Stimulated activated CD8-positive, alpha-beta memory T cell treated with anti-CD3 and anti-CD28 coated beads, Interleukin-4, amount 100 ng/mL, for 1 hour (primary cell): ENCODE data around the gene ARID3A.
"Not testable (repeated sequence)": the region's sequence is repeated elsewhere in the genome, so short reads cannot be mapped to it uniquely, and the experiment has no call there.

ENCODE experiments used
- DNase-seq, 2 donors: peaks; one replicate each; pipeline ENCODE4 v3.0.0-alpha.2; 2020; ENCODE audit warnings: low read depth in 2 of 2, low spot score in 1 of 2

The ARID3A gene, protein sequence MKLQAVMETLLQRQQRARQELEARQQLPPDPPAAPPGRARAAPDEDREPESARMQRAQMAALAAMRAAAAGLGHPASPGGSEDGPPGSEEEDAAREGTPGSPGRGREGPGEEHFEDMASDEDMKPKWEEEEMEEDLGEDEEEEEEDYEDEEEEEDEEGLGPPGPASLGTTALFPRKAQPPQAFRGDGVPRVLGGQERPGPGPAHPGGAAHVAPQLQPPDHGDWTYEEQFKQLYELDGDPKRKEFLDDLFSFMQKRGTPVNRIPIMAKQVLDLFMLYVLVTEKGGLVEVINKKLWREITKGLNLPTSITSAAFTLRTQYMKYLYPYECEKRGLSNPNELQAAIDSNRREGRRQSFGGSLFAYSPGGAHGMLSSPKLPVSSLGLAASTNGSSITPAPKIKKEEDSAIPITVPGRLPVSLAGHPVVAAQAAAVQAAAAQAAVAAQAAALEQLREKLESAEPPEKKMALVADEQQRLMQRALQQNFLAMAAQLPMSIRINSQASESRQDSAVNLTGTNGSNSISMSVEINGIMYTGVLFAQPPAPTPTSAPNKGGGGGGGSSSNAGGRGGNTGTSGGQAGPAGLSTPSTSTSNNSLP

GRCh38 chr19:925526-926322 is at the start of gene ARID3A:
TSS of gene ARID3A (plus strand) at chr19:926035. CDS start at chr19:929529, 3,494 bp downstream.
- DNase-seq, result peak in 1 of 2 donors; percentile 55

- DNase-seq, result no peak
Observed at GRCh38 chr19:876089-876488, 49.7 kb upstream of the ARID3A start.

DNA sequence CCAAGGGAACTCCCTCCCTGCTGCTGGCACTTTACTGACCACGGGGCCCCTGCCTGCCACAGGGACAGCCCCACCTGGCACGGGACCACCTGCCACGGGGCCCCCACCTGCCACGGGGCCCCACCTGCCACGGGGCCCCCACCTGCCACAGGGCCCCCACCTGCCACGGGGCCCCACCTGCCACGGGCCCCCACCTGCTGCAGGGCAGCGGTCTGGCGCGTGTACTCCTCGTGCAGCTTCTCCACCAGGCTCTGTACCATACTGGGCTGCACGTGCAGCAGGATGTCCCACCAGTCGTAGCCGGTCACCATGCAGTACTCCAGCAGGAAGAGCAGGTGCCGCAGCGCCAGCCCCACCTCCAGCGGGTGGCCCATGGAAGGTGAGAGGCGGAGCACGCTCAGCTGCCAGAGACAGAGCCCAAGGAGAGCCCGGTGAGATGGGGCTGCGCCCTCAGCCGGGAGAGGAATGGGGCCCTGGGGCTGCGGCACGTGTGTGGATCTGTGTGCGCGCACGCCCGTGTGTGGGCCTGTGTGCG is 49.0 kb upstream of the ARID3A start:
- DNase-seq, result no peak

DNA sequence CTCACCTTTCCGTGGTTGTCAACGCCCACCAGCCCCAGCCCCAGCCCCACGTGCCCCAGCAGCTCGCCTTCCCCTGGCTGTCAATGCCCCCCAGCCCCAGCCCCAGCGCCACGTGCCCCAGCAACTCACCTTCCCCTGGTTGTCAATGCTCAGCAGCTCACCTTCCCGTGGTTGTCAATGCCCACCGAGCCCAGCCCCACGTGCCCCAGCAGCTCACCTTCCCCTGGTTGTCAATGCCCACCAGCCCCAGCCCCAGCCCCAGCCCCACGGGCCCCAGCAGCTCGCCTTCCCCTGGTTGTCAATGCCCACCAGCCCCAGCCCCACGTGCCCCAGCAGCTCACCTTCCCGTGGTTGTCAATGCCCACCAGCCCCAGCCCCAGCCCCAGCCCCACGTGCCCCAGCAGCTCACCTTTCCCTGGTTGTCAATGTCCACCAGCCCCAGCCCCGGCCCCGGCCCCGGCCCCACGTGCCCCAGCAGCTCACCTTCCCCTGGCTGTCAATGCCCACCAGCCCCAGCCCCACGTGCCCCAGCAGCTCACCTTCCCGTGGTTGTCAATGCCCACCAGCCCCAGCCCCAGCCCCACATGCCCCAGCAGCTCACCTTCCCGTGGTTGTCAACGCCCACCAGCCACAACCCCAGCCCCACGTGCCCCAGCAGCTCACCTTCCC is 47.7 kb upstream of the ARID3A start:
- DNase-seq, result not testable (repeated sequence)

GRCh38 chr19:878751-879561 is 46.9 kb upstream of the ARID3A start:
- DNase-seq, result not testable (repeated sequence)

GRCh38 chr19:879711-880438 is 46.0 kb upstream of the ARID3A start:
- DNase-seq, result no peak

GRCh38 chr19:881385-882071 is 44.3 kb upstream of the ARID3A start:
- no peak for DNase-seq

DNA sequence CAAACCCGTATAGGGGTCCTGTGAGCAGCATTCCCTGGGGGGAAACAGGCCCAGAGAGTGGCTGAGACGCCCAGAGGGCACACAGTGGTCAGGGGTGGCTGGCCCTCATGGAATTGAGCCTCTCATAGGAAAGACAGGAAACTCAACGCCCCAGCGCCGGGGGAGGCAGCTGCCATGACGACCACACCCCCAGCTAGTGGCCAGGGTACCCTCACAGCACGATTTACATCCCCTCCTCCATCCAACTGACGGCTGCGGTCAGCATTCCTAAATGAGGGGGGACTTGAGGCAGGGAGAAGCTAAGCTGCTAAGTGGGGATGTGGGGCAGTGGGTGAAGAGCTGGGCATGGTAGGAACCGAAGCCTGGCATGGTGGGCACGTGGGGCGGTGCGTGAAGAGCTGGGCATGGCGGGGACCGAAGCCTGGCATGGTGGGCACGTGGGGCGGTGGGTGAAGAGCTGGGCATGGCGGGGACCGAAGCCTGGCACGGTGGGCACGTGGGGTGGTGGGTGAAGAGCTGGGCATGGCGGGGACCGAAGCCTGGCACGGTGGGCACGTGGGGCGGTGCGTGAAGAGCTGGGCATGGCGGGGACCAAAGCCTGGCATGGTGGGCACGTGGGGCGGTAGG is 42.9 kb upstream of the ARID3A start:
- DNase-seq, result no peak

- no peak for DNase-seq
Observed at GRCh38 chr19:883661-884211, 42.1 kb upstream of the ARID3A start.

DNA sequence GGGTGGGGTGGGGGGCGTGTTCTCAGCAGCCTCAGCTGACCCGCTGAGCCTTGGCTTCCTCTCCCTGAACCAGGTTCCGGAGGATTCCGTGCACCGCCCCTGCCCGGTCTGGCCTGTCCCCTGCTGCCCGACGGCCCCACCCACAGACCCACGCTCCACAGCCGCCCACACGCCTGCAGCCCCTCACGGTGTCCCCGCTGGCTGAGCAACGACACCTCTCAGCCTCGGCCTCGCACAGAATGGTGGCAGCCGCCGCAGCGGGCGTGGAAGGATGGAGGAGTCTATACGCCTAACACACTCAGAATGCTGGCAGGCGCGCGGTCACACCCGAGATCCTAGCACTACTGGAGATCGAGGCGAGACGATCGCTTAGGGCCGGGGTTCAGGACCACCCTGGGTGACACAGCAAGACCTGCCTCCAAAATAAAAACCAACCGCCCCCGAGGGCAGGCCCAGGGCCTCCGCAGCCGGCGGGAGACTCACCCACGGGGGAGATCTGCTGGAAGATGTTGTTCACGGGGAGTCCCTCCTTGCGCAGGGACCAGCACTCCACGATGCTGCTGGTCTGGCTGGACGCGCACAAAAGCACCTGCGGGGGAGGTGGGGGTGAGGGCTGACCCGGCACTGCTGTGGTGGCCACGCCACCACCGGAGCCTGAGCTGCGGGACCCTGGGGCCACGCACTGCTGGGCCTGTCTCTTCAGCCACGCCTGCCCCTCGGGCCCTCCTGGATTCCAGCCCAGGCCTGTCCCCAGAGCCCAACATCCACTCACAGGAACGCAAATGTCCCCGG is 41.2 kb upstream of the ARID3A start:
- no peak for DNase-seq

- no peak for DNase-seq
Observed at GRCh38 chr19:885536-886224, 40.2 kb upstream of the ARID3A start.

- DNase-seq, result no peak
Observed at GRCh38 chr19:887072-887471, 38.8 kb upstream of the ARID3A start.

GRCh38 chr19:887599-887998 is 38.2 kb upstream of the ARID3A start:
- no peak for DNase-seq

DNA sequence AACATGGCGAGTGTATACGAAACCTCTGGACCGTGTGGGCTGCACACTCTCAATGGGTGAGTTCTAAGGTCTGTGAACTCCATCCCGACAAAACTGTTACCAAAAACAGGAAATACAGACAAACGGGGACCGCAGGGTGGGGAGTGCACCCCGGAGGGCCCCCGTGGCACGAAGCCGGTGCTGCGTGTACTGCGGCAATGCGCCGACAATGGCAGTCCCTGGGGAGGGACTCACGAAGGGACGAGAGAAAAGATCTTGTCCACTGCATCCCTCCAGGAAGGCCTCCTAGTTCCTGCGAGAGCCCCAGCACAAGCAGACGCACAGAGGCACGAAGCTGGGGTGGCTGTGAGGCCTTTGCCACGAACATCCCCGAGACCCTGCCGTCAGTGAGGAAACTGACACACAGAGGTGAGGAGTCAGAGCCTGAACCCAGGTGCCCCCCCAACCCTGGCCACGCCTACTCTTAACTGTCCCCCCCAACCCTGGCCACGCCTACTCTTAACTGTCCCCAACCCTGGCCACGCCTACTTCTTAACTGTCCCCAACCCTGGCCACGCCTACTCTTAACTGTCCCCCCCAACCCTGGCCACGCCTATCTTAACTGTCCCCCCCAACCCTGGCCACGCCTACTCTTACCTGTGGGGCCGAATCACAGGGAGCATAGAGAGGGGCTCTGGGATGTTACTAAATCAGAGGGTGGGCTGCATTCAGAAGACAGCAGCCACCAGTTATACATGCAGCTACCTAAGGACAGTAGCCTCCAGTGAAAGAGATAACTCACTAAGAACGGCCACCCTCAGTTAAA is 37.1 kb upstream of the ARID3A start:
- peak in 1 of 2 donors; percentile 52 for DNase-seq

DNA sequence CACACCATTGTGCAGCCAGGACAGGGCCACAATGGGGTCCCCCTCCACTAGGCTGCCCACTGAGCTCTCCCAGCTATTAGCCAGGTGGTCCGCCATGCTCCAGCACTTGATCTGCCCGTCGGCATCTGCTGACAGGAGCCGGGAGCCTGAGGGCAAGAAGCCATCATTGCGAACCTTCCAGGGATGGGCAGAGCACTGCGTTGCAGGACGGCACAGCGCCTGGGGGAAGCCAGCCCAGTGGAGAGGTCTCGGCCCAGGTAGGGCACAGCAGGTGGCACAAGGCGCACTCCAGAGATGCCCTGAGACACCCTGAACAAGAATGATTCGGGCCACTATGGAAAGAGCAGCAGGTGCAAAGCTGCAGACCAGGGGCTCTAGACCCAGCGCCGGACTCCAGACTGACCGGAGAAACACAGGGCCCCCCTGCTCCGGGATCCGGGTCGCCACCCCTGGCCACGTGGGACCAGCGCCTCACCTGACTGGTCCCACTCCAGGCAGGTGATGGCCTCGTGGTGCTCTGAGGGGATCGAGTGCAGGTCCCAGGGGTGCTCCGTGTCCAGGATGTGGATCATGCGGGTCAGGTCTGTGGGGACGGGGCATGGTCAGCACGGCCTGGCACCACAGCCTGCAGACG is 36.1 kb upstream of the ARID3A start:
- no peak for DNase-seq

- DNase-seq, result no peak
Observed at GRCh38 chr19:890831-891230, 35.0 kb upstream of the ARID3A start.
